GM12874 (cell line): ENCODE measurements around the gene NPL.

Experiments used
- CTCF ChIP-seq: IDR thresholded peaks from 2 replicates; pipeline ENCODE4 v1.5.1; 2011; ENCODE audit warnings: low read depth, mild to moderate bottlenecking, control low read depth, low read length, moderate library complexity; ENCODE audit not compliant: insufficient read depth

Gene NPL

DNA sequence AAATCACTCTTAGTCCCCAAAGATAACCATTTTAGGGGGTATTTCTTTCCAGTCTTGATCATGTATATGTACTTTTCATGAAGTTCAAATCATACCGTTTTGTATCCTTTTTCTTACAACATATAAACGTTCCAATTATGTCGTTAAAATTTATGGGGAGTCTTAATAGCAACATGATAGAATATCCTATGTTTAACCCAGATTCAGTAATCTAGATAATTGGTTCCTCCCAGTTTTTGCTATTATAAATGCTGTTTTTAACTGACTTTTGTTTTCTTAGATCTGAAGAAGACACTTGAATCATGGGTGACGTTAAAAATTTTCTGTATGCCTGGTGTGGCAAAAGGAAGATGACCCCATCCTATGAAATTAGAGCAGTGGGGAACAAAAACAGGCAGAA, 52.7 kb downstream of the NPL start:
- no peak for TF ChIP-seq CTCF

GRCh38 chr1:182845379-182845778, 55.8 kb downstream of the NPL start:
- no peak for TF ChIP-seq CTCF

- TF ChIP-seq CTCF: no peak
Observed at GRCh38 chr1:182845894-182846293, 56.3 kb downstream of the NPL start.

DNA sequence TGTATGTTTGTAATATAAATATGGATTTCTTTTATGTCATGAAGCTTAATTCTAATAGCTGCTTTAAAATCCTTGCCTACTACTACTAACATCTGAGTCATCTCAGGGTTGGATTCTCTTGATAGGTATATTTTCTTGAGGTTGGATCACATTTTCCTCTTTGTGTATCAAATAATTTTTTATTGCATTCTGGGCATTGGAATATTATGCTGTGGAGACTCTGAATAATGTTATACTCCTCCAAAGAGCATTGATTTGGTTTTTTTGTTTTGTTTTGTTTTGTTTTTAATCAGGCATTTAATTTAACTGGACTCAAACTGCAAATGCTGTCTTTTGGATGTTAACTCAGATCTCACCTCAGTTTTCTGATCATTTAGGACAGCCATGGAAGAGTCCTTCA, 57.5 kb downstream of the NPL start:
- no peak for TF ChIP-seq CTCF

- TF ChIP-seq CTCF: no peak
Observed at GRCh38 chr1:182848736-182849135, 59.2 kb downstream of the NPL start.

DNA sequence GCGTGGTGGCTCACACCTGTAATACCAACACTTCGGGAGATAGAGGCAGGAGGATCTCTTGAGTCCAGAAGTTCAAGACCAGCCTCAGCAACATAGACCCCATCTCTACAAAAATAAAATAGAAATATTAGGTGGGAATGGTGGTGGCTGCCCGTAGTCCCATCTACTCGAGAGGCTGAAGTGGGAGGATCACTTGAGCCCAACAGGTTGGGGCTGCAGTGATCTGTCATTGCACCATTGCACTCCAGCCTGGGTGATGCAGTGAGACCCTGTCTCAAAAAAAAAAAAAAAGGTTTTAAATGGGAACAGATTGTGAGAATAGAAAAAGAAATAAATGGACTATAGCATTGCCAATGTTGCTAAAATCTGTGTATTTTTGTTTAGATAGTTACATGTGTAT, 60.7 kb downstream of the NPL start:
- no peak for TF ChIP-seq CTCF

DNA sequence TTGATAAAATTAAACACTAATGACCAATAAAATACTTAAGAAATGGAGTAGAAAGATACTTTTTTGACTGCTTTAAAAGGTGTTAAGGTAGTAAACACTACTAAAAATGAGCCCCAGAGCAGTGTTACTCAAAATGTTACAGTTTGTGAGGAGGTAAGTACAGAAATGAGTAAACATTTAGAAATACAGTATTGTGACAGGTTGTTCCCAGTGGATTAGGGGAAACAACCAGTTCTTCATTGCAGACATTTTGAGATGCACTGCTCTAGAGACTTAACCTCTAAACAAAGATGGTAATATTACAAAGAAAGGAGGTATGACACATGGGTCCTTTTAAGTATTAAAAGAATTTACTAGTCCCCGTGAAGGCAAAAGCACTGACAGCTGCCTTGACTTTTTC, 62.3 kb downstream of the NPL start:
- TF ChIP-seq CTCF: no peak

- TF ChIP-seq CTCF: no peak
Observed at GRCh38 chr1:182855911-182856310, 66.3 kb downstream of the NPL start.
